ENCODE results near the gene GLRA2.
A peak's percentile ranks its signal among the peaks of the same experiment; 100 is the strongest.
"Not testable (repeated sequence)": the region's sequence is repeated elsewhere in the genome, so short reads cannot be mapped to it uniquely, and the experiment has no call there.

GLRA2 gene

GRCh38 chrX:14594521-14594920 is 65.2 kb downstream of the GLRA2 start:
- FAIRE-seq, result no peak

- FAIRE-seq, result no peak
Observed at GRCh38 chrX:14598330-14598729, 69.0 kb downstream of the GLRA2 start.

GRCh38 chrX:14607446-14607985 is 78.2 kb downstream of the GLRA2 start:
- FAIRE-seq, result no peak

GRCh38 chrX:14612450-14612849 is 83.1 kb downstream of the GLRA2 start:
- not testable (repeated sequence) for FAIRE-seq

- no peak for FAIRE-seq
Observed at GRCh38 chrX:14616301-14616700, 87.0 kb downstream of the GLRA2 start.

GRCh38 chrX:14616836-14617235 is 87.5 kb downstream of the GLRA2 start:
- FAIRE-seq, result no peak

- FAIRE-seq, result no peak
Observed at GRCh38 chrX:14618177-14618965, 89.0 kb downstream of the GLRA2 start.

GRCh38 chrX:14630733-14631132 is 101.4 kb downstream of the GLRA2 start:
- no peak for FAIRE-seq

- no peak for FAIRE-seq
Observed at GRCh38 chrX:14641681-14642655, 112.6 kb downstream of the GLRA2 start.

- no peak for FAIRE-seq
Observed at GRCh38 chrX:14660970-14661369, 131.6 kb downstream of the GLRA2 start.

GRCh38 chrX:14670819-14671218 is 141.5 kb downstream of the GLRA2 start:
- no peak for FAIRE-seq

GRCh38 chrX:14672611-14673172 is 143.4 kb downstream of the GLRA2 start:
- FAIRE-seq, result no peak

- no peak for FAIRE-seq
Observed at GRCh38 chrX:14673236-14673635, 143.9 kb downstream of the GLRA2 start.

- peak; percentile 97 for FAIRE-seq
Observed at GRCh38 chrX:14673764-14674163, 144.4 kb downstream of the GLRA2 start.

GRCh38 chrX:14675500-14675899 is 146.2 kb downstream of the GLRA2 start:
- FAIRE-seq, result no peak

- FAIRE-seq, result no peak
Observed at GRCh38 chrX:14676431-14676830, 147.1 kb downstream of the GLRA2 start.

GRCh38 chrX:14688331-14688730 is 159.0 kb downstream of the GLRA2 start:
- not testable (repeated sequence) for FAIRE-seq

- no peak for FAIRE-seq
Observed at GRCh38 chrX:14690553-14690952, 161.2 kb downstream of the GLRA2 start.

- no peak for FAIRE-seq
Observed at GRCh38 chrX:14694611-14695010, 165.3 kb downstream of the GLRA2 start.

- FAIRE-seq, result no peak
Observed at GRCh38 chrX:14697451-14697850, 168.1 kb downstream of the GLRA2 start.

- FAIRE-seq, result no peak
Observed at GRCh38 chrX:14698790-14699189, 169.5 kb downstream of the GLRA2 start.

GRCh38 chrX:14700982-14701381 is 171.6 kb downstream of the GLRA2 start:
- no peak for FAIRE-seq

GRCh38 chrX:14702145-14702544 is 172.8 kb downstream of the GLRA2 start:
- no peak for FAIRE-seq

Measured in islet of Langerhans (tissue), 1 donor.